OCI-LY1 (cell line): ENCODE results near the gene ALOX5.

ENCODE experiments used
- H2AFZ ChIP-seq: fragments of 200-600 bp; sonication (generic), shearing (Covaris generic); 2 replicates; pipeline ENCODE4 v1.6.0; 2014; ENCODE audit warnings: antibody characterized with exemption, mild to moderate bottlenecking, low read length
- H3F3A ChIP-seq: fragments of 200-600 bp; sonication (generic), shearing (Covaris generic); 2 replicates; pipeline ENCODE4 v1.6.0; 2014; ENCODE audit warnings: mild to moderate bottlenecking, antibody characterized with exemption, low read length, moderate library complexity; ENCODE audit not compliant: insufficient read depth
- H3K27ac ChIP-seq: fragments of 200-600 bp; sonication (generic); 2 replicates; pipeline ENCODE4 v1.5.1; 2014; ENCODE audit warnings: low read length, mixed run types, mild to moderate bottlenecking, low read depth; ENCODE audit not compliant: poor library complexity, severe bottlenecking
- H3K27me3 ChIP-seq: fragments of 200-600 bp; sonication (generic); 2 replicates; pipeline ENCODE4 v1.6.0; 2014; ENCODE audit warnings: antibody characterized with exemption, mild to moderate bottlenecking, low read length, moderate library complexity; ENCODE audit not compliant: insufficient read depth
- H3K36me3 ChIP-seq: fragments of 200-600 bp; sonication (generic); 2 replicates; pipeline ENCODE4 v1.6.1; 2014; ENCODE audit warnings: mild to moderate bottlenecking, antibody characterized with exemption, low read length, moderate library complexity, mixed read lengths; ENCODE audit not compliant: insufficient read depth
- H3K4me1 ChIP-seq: fragments of 200-600 bp; sonication (generic); 2 replicates; pipeline ENCODE4 v1.5.1; 2014; ENCODE audit warnings: mild to moderate bottlenecking, low read length, moderate library complexity; ENCODE audit not compliant: insufficient read depth, severe bottlenecking
- H3K4me2 ChIP-seq: fragments of 200-600 bp; sonication (generic), shearing (Covaris generic); 2 replicates; pipeline ENCODE4 v1.6.1; 2014; ENCODE audit warnings: low read length
- H3K4me3 ChIP-seq: fragments of 200-600 bp; sonication (generic); 2 replicates; pipeline ENCODE4 v1.5.1; 2014; ENCODE audit warnings: low read length, low read depth, mild to moderate bottlenecking, mixed read lengths; ENCODE audit not compliant: poor library complexity, severe bottlenecking
- H3K79me2 ChIP-seq: fragments of 200-600 bp; shearing (Covaris generic); 2 replicates; pipeline ENCODE4 v1.6.1; 2016; ENCODE audit warnings: mixed run types, low read length, mixed read lengths; ENCODE audit not compliant: insufficient read depth
- H3K9ac ChIP-seq: fragments of 200-600 bp; sonication (generic), shearing (Covaris generic); 2 replicates; pipeline ENCODE4 v1.6.1; 2014; ENCODE audit warnings: mild to moderate bottlenecking, low read length, mixed read lengths
- H3K9me2 ChIP-seq: fragments of 200-600 bp; sonication (generic), shearing (Covaris generic); 2 replicates; pipeline ENCODE4 v1.6.1; 2014; ENCODE audit warnings: low read depth, mild to moderate bottlenecking, low read length, mixed read lengths
- H3K9me3 ChIP-seq: fragments of 200-600 bp; shearing (Covaris generic); 2 replicates; pipeline ENCODE4 v1.6.1; 2014; ENCODE audit warnings: low read length, mixed read lengths
- H4K20me1 ChIP-seq: fragments of 200-600 bp; sonication (generic), shearing (Covaris generic); 2 replicates; pipeline ENCODE4 v1.6.0; 2016; ENCODE audit warnings: mild to moderate bottlenecking, low read length; ENCODE audit not compliant: insufficient read depth
- EZH2 ChIP-seq: fragments of 200-600 bp; sonication (generic), shearing (Covaris generic); IDR thresholded peaks from 2 replicates; pipeline ENCODE4 v1.8.0; 2017; ENCODE audit warnings: borderline replicate concordance, mixed run types, mild to moderate bottlenecking, antibody characterized with exemption, low read length, moderate library complexity, mixed read lengths
- TF ChIP-seq, protein P1 (sequence below): fragments of 200-600 bp; sonication (generic), shearing (Covaris generic); IDR thresholded peaks from 2 replicates; pipeline ENCODE4 v1.5.1; 2017; ENCODE audit warnings: mild to moderate bottlenecking, antibody characterized with exemption, low read length, moderate library complexity, mixed read lengths

ALOX5 gene

DNA sequence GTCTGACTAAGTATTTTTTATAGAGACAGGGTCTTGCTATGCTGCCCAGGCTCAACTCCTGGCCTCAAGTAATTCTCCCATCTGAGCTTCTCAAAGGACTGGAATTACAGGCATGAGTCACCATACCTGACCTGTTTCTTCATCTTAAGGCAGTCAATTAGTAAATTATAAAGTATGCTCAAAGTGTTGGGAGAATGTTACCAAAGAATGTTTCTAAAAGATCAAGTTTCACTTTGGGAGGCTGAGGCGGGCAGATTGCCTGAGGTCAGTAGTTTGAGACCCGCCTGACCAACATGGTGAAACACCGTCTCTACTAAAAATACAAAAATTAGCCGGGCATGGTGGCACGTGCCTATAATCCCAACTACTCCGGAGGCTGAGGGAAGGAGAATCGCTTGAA is 117.0 kb downstream of the ALOX5 start:
- no peaks in the 10 kb centered on the region for H3K9me3 ChIP-seq
- H3K4me1 ChIP-seq, result no peaks in the 10 kb centered on the region
- no peaks in the 10 kb centered on the region for H3F3A ChIP-seq
- no peaks in the 10 kb centered on the region for H3K79me2 ChIP-seq
- no peaks in the 10 kb centered on the region for H3K9me2 ChIP-seq
- no peak overlapping the region for H3K27ac ChIP-seq
- no peak overlapping the region for H2AFZ ChIP-seq
- no peaks in the 10 kb centered on the region for H3K27me3 ChIP-seq
- H3K4me2 ChIP-seq, result no peak overlapping the region
- 0 out of 2 replicates have a peak, but pooled peaks cover 6% of the 10 kb centered on the region for H3K36me3 ChIP-seq
- no peaks in the 10 kb centered on the region for H4K20me1 ChIP-seq
- H3K4me3 ChIP-seq, result no peak overlapping the region
- no peak for TF ChIP-seq EZH2
- TF ChIP-seq, protein P1, sequence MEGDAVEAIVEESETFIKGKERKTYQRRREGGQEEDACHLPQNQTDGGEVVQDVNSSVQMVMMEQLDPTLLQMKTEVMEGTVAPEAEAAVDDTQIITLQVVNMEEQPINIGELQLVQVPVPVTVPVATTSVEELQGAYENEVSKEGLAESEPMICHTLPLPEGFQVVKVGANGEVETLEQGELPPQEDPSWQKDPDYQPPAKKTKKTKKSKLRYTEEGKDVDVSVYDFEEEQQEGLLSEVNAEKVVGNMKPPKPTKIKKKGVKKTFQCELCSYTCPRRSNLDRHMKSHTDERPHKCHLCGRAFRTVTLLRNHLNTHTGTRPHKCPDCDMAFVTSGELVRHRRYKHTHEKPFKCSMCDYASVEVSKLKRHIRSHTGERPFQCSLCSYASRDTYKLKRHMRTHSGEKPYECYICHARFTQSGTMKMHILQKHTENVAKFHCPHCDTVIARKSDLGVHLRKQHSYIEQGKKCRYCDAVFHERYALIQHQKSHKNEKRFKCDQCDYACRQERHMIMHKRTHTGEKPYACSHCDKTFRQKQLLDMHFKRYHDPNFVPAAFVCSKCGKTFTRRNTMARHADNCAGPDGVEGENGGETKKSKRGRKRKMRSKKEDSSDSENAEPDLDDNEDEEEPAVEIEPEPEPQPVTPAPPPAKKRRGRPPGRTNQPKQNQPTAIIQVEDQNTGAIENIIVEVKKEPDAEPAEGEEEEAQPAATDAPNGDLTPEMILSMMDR, result no peak
- H3K9ac ChIP-seq, result no peak overlapping the region
